Stimulated activated memory B cell treated with anti-CD40 and anti-IgM and Interleukin-4, amounts not matched to agents 10 μg/mL and 1 μg/mL and 100 μg/mL, for 72 hours (primary cell): ENCODE data around the gene KLHL22.
"Not testable (repeated sequence)": the region's sequence is repeated elsewhere in the genome, so short reads cannot be mapped to it uniquely, and the experiment has no call there.

Experiments used
- ATAC-seq: fragments of 150-1000 bp; cut with Tn5 transposase; 2 replicates; pipeline ENCODE4 v1.10.0; 2021
- H3K27ac Mint-ChIP-seq: one replicate; pipeline ENCODE4 v1.8.0; 2022; ENCODE audit warnings: mild to moderate bottlenecking, mixed read lengths
- H3K27me3 Mint-ChIP-seq: one replicate; pipeline ENCODE4 v1.8.0; 2022; ENCODE audit warnings: mixed read lengths
- H3K36me3 Mint-ChIP-seq: one replicate; pipeline ENCODE4 v1.8.0; 2022; ENCODE audit warnings: mixed read lengths
- H3K4me1 Mint-ChIP-seq: one replicate; pipeline ENCODE4 v1.8.0; 2022; ENCODE audit warnings: mixed read lengths
- H3K4me3 Mint-ChIP-seq: one replicate; pipeline ENCODE4 v1.8.0; 2022; ENCODE audit warnings: mild to moderate bottlenecking, moderate library complexity, mixed read lengths
- H3K9me3 Mint-ChIP-seq: one replicate; pipeline ENCODE4 v1.8.0; 2022; ENCODE audit warnings: mixed read lengths

The KLHL22 gene

GRCh38 chr22:20495861-20496681, 476 bp upstream of the KLHL22 start:
- H3K36me3 Mint-ChIP-seq: no peaks in the 10 kb centered on the region
- H3K4me3 Mint-ChIP-seq: peak overlapping the region; percentile 98
- peak; percentile 97 for ATAC-seq
- H3K27me3 Mint-ChIP-seq: no peaks in the 10 kb centered on the region
- no peaks in the 10 kb centered on the region for H3K9me3 Mint-ChIP-seq
- peak overlapping the region; percentile 88 for H3K27ac Mint-ChIP-seq
- peaks cover 35% of the 10 kb centered on the region for H3K4me1 Mint-ChIP-seq

DNA sequence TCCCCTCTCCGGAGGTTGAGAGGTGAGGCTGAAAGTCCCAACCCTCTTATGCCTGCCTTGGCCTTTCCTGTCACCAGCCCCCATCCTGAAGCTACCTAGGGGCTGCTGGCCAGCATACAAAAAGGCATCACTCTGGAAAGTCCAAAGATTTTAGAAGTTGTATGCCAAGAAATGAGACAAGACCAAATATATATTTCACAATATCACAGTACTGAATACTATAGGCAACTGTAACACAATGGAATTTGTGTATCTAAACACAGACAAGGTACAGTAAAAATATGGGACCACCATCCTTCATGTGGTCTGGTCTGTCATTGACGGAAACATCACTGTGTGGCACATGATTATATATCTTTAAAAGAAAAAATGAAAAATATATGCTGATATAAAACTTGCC, 4.2 kb downstream of the KLHL22 start:
- no peak for ATAC-seq

GRCh38 chr22:20490941-20491307, 4.7 kb downstream of the KLHL22 start:
- H3K27me3 Mint-ChIP-seq: no peaks in the 10 kb centered on the region
- peaks cover 44% of the 10 kb centered on the region for H3K4me1 Mint-ChIP-seq
- H3K27ac Mint-ChIP-seq: no peak overlapping the region
- H3K9me3 Mint-ChIP-seq: no peaks in the 10 kb centered on the region
- H3K4me3 Mint-ChIP-seq: no peak overlapping the region
- ATAC-seq: no peak
- H3K36me3 Mint-ChIP-seq: peaks cover 25% of the 10 kb centered on the region

More for the DNA sequence above, 4.2 kb downstream of the KLHL22 start:
- no peaks in the 10 kb centered on the region for H3K27me3 Mint-ChIP-seq
- H3K36me3 Mint-ChIP-seq: peaks cover 21% of the 10 kb centered on the region
- H3K4me1 Mint-ChIP-seq: peaks cover 48% of the 10 kb centered on the region
- H3K9me3 Mint-ChIP-seq: no peaks in the 10 kb centered on the region
- no peak overlapping the region for H3K27ac Mint-ChIP-seq
- no peak overlapping the region for H3K4me3 Mint-ChIP-seq

DNA sequence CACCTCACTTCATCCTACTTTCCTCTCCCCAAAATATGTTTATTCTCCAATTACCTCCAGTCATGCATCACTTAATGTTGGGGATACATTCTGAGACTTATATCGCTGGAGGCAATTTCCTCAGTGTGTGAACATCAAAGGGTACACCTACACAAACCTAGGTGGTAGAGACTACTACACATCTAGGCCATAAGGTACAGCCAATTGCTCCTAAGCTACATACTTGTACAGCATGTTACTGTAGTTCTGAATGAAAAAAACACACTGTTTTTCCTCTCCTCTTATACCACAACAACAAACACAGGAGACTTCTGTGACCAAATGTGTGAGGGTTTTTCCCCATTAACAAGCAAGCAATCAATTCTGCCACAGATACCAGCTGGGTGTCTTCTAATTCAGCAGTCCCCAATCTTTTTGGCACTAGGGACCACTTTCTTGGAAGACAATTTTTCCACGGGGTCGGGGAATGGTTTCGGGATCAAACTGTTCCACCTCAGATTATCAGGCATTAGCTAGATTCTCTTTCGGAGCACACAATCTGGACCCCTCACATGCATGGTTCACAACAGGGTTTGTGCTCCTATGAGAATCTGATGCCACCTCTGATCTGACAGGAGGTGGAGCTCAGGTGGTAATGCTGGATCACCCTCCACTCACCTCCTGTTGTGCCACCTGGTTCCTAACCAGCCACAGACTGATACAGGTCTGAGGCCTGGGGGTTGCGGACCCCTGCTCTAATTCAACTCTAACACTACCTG, 5.2 kb downstream of the KLHL22 start:
- Mint-ChIP-seq H3K4me3 (no peak overlapping the region), H3K27ac (no peak overlapping the region), H3K27me3 (no peaks in the 10 kb centered on the region), H3K4me1 (peaks cover 44% of the 10 kb centered on the region), H3K9me3 (no peaks in the 10 kb centered on the region), H3K36me3 (peaks cover 27% of the 10 kb centered on the region)
- ATAC-seq: no peak

- H3K27me3 Mint-ChIP-seq: no peaks in the 10 kb centered on the region
- no peaks in the 10 kb centered on the region for H3K9me3 Mint-ChIP-seq
- H3K36me3 Mint-ChIP-seq: peaks cover 32% of the 10 kb centered on the region
- H3K4me1 Mint-ChIP-seq: peaks cover 41% of the 10 kb centered on the region
- H3K27ac Mint-ChIP-seq: no peak overlapping the region
- ATAC-seq: no peak
- no peak overlapping the region for H3K4me3 Mint-ChIP-seq
These were observed 6.6 kb downstream of the KLHL22 start for GRCh38 chr22:20488946-20489345.

- ATAC-seq: no peak
- Mint-ChIP-seq H3K4me1 (peaks cover 36% of the 10 kb centered on the region), H3K27me3 (no peaks in the 10 kb centered on the region), H3K4me3 (no peak overlapping the region), H3K36me3 (peaks cover 44% of the 10 kb centered on the region), H3K9me3 (no peaks in the 10 kb centered on the region), H3K27ac (peak overlapping the region; percentile 38)
These were observed 7.9 kb downstream of the KLHL22 start for GRCh38 chr22:20487715-20488114.

- peaks cover 45% of the 10 kb centered on the region for H3K36me3 Mint-ChIP-seq
- no peaks in the 10 kb centered on the region for H3K9me3 Mint-ChIP-seq
- no peak overlapping the region for H3K4me3 Mint-ChIP-seq
- H3K27ac Mint-ChIP-seq: no peak overlapping the region
- no peak for ATAC-seq
- no peaks in the 10 kb centered on the region for H3K27me3 Mint-ChIP-seq
- H3K4me1 Mint-ChIP-seq: peaks cover 25% of the 10 kb centered on the region
These were observed 9.4 kb downstream of the KLHL22 start for GRCh38 chr22:20486229-20486628.

DNA sequence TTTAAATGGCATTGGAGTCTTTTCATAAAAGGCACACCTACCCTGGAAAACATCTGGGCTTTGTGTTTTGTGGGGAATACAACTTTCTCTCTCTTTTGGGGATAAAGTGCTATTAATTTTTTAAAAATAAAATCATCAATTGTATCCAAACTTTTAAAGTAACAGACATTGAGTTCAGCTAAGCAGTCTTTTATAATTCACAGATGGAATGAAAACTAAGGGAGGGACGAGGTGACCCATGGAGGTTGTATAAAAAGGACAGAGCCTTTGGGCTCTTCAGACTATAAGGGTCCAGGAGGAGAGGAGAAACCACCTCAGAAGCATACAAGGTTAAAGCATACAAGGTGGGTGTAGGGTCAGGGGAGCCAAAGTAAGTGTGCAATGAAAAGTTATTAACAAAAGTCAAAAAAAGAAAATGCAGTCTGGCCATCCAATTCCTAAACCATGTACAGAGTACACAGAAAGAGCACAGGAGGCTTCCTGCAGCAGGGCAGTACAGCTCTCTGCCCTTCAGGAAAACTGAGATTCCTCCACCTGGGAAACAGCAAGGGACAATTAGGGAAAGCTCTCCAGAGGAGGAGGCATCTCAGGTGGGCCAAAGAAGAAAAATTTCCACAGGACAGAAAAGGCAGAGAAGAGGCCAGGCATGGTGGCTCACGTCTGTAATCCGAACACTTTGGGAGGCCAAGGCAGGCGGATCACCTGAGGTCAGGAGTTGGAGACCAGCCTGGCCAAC, 10.5 kb downstream of the KLHL22 start:
- ATAC-seq: no peak
- Mint-ChIP-seq H3K4me1 (peaks cover 25% of the 10 kb centered on the region), H3K36me3 (peaks cover 47% of the 10 kb centered on the region), H3K9me3 (no peaks in the 10 kb centered on the region), H3K27ac (no peak overlapping the region), H3K4me3 (no peak overlapping the region), H3K27me3 (no peaks in the 10 kb centered on the region)

GRCh38 chr22:20483771-20484170, 11.8 kb downstream of the KLHL22 start:
- peaks cover 18% of the 10 kb centered on the region for H3K4me1 Mint-ChIP-seq
- H3K27ac Mint-ChIP-seq: no peak overlapping the region
- H3K27me3 Mint-ChIP-seq: no peaks in the 10 kb centered on the region
- no peak for ATAC-seq
- no peak overlapping the region for H3K4me3 Mint-ChIP-seq
- no peaks in the 10 kb centered on the region for H3K9me3 Mint-ChIP-seq
- H3K36me3 Mint-ChIP-seq: peaks cover 45% of the 10 kb centered on the region

DNA sequence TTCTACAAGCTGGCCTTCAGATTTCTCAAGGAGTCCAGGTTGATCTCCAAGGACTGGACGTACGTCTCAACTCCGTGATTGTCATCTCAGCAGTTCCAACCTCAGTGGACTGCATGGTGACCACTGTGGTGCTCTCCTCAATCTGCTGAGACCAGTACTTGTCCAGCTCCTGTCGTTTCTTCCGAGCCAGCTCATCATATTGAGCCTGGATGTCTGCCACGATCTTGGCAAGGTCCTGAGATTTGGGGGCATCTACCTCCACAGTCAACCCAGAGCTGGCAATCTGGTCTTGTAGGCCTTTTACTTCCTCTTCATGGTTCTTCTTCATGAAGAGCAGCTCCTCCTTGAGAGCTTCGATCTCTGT, 12.5 kb downstream of the KLHL22 start:
- ATAC-seq, H3K27ac Mint-ChIP-seq, H3K27me3 Mint-ChIP-seq, H3K9me3 Mint-ChIP-seq, H3K4me3 Mint-ChIP-seq: not testable (repeated sequence)
- peaks cover 39% of the 10 kb centered on the region for H3K36me3 Mint-ChIP-seq
- H3K4me1 Mint-ChIP-seq: peaks cover 11% of the 10 kb centered on the region

GRCh38 chr22:20479612-20480196, 15.9 kb downstream of the KLHL22 start:
- H3K4me3 Mint-ChIP-seq: no peak overlapping the region
- H3K36me3 Mint-ChIP-seq: peaks cover 20% of the 10 kb centered on the region
- H3K9me3 Mint-ChIP-seq: no peaks in the 10 kb centered on the region
- H3K4me1 Mint-ChIP-seq: no peaks in the 10 kb centered on the region
- H3K27ac Mint-ChIP-seq: no peak overlapping the region
- no peak for ATAC-seq
- no peaks in the 10 kb centered on the region for H3K27me3 Mint-ChIP-seq

GRCh38 chr22:20478059-20478458, 17.5 kb downstream of the KLHL22 start:
- ATAC-seq, H3K27ac Mint-ChIP-seq, H3K27me3 Mint-ChIP-seq, H3K9me3 Mint-ChIP-seq, H3K4me3 Mint-ChIP-seq, H3K4me1 Mint-ChIP-seq: not testable (repeated sequence)
- H3K36me3 Mint-ChIP-seq: peaks cover 11% of the 10 kb centered on the region

DNA sequence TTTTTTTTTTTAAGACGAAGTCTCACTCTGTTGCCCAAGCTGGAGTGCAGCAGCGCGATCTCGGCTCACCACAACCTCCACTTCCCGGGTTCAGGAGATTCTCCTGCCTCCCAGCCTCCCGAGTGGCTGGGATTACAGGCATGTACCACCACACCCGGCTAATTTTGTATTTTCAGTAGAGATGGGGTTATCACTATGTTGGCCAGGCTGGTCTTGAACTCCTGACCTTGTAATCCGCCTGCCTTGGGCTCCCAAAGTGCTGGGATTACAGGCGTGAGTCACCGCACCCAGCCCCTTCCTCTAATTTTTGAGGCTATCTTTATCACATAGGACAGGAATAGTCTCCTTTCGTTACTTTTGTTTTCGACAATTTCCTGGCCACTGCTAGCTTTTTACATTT, 20.0 kb downstream of the KLHL22 start:
- not testable (repeated sequence) for H3K27me3 Mint-ChIP-seq, H3K9me3 Mint-ChIP-seq, H3K4me3 Mint-ChIP-seq, ATAC-seq, H3K27ac Mint-ChIP-seq, H3K4me1 Mint-ChIP-seq
- peaks cover 16% of the 10 kb centered on the region for H3K36me3 Mint-ChIP-seq

GRCh38 chr22:20475115-20475436, 20.5 kb downstream of the KLHL22 start:
- H3K27ac Mint-ChIP-seq: no peak overlapping the region
- peaks cover 8% of the 10 kb centered on the region for H3K4me1 Mint-ChIP-seq
- H3K36me3 Mint-ChIP-seq: peaks cover 18% of the 10 kb centered on the region
- no peaks in the 10 kb centered on the region for H3K27me3 Mint-ChIP-seq
- no peaks in the 10 kb centered on the region for H3K9me3 Mint-ChIP-seq
- ATAC-seq: no peak
- no peak overlapping the region for H3K4me3 Mint-ChIP-seq
